SH-SY5Y (cell line): ENCODE measurements around the gene NIFK.

ENCODE experiments used
- GATA2 ChIP-seq: IDR thresholded peaks from 2 replicates; pipeline ENCODE4 v1.6.1; 2011; ENCODE audit warnings: mild to moderate bottlenecking, low read depth, low read length
- GATA3 ChIP-seq: IDR thresholded peaks from 2 replicates; pipeline ENCODE4 v1.6.1; 2011; ENCODE audit warnings: low read depth, mild to moderate bottlenecking, low read length, moderate library complexity

DNA sequence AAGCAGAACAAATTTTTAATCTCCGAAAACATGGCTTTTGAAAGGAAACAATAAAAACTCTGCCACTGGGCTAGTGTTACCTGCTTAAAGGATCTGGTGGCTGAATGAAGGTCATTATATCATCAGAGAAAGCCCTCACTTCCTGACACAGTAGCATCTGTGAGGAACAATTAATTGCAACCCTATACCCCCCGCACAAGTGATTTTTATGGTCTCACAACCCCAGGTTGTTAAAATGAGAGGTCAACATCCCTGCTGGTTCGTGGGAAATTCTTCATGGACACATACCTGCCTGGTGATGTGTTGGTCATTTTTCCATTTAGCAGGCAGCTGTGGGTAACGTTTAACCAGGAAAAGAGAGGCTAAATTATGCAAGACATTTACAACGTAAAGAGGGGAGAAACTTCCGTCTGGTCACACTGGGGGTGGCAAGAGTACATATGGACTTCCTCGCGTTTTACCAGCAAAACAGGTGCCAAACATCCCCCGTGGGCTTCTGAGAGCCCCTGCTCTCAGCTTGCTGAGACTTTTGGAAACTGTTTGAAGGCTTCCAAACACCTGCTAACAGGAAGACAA, 29.2 kb downstream of the NIFK start:
- TF ChIP-seq GATA2 (no peak), GATA3 (no peak)
